ENCODE measurements around the gene HNF4A. TPM values are rescaled to one million over a fixed set of nuclear protein-coding genes. Genes with fewer than 3 reads are reported as not detected.

HNF4A gene
- total and polyA plus RNA-seq, 2 of the 4 experiments (the other 2 are of a cell fraction): not detected

GRCh38 chr20:44414346-44414714 is 58.8 kb downstream of the HNF4A start:
- no peak overlapping the region for H3K4ac ChIP-seq (ENCODE audit: low read depth, low read length)
- DNase-seq (no peak), ATAC-seq (ENCODE audit: low read depth) (no peak)
- H3K18ac ChIP-seq (ENCODE audit: low read depth, low read length): no peak overlapping the region
- no peak overlapping the region for H3K14ac ChIP-seq (replicated peaks; ENCODE audit: low read depth, low read length)
- H3K27ac ChIP-seq (ENCODE audit: insufficient read depth, low read length): no peak overlapping the region
- POLR2A ChIA-PET (ENCODE audit: unreplicated experiment): no interaction called here
- in situ Hi-C loops (cut with MboI; ENCODE audit: low sequenced_read_pairs): no loop called here
- intact Hi-C loops (cut with micrococcal nuclease): no loop called here
- no peak overlapping the region for H2BK20ac ChIP-seq (ENCODE audit: low read depth, low read length)
- TF ChIP-seq, protein P1, sequence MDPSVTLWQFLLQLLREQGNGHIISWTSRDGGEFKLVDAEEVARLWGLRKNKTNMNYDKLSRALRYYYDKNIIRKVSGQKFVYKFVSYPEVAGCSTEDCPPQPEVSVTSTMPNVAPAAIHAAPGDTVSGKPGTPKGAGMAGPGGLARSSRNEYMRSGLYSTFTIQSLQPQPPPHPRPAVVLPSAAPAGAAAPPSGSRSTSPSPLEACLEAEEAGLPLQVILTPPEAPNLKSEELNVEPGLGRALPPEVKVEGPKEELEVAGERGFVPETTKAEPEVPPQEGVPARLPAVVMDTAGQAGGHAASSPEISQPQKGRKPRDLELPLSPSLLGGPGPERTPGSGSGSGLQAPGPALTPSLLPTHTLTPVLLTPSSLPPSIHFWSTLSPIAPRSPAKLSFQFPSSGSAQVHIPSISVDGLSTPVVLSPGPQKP (IDR thresholded peaks at IDR 0.05; ENCODE audit: borderline replicate concordance, low read depth, low read length): no peak
- TF ChIP-seq CHD1 (IDR thresholded peaks at IDR 0.05; ENCODE audit: low read depth, low read length) (no peak), RCOR1 (IDR thresholded peaks at IDR 0.05; ENCODE audit: insufficient replicate concordance, low read length) (no peak), BHLHE40 (IDR thresholded peaks at IDR 0.05; ENCODE audit: low read depth, low read length) (no peak), CEBPB (IDR thresholded peaks at IDR 0.05; ENCODE audit: low read depth, low read length) (no peak)
- no peak overlapping the region for H4K91ac ChIP-seq (ENCODE audit: insufficient read depth, low read depth, low read length)
- H3K9me1 ChIP-seq (ENCODE audit: insufficient read depth, low read length): no peaks in the 10 kb centered on the region
- H3K56ac ChIP-seq (ENCODE audit: extremely low read depth, insufficient read depth, low read length): no peak overlapping the region
- H3K9me3 ChIP-seq (ENCODE audit: control insufficient read depth, insufficient read depth, low read length): no peaks in the 10 kb centered on the region
- H2AFZ ChIP-seq (replicated peaks; ENCODE audit: low read length, poor library complexity): no peak overlapping the region
- no peaks in the 10 kb centered on the region for H3K36me3 ChIP-seq (ENCODE audit: control insufficient read depth, insufficient read depth, low read length)
- H3K27me3 ChIP-seq (ENCODE audit: control insufficient read depth, insufficient read depth, low read length): peaks cover 66% of the 10 kb centered on the region
- no peak overlapping the region for H2BK120ac ChIP-seq (ENCODE audit: low read depth, low read length)
- H3K4me3 ChIP-seq (ENCODE audit: insufficient read depth, low read depth, low read length): no peak overlapping the region
- no peak overlapping the region for H2AK9ac ChIP-seq (replicated peaks; ENCODE audit: low read depth, low read length, poor library complexity)
- no TSS peak for BruUV-seq (replicated peaks)
- CTCF ChIA-PET: no interaction called here
- no peak overlapping the region for H3K23ac ChIP-seq (ENCODE audit: low read depth, low read length)
- no peak overlapping the region for H2BK5ac ChIP-seq (ENCODE audit: low read depth, low read length, poor library complexity, severe bottlenecking)
- no peaks in the 10 kb centered on the region for H3K79me1 ChIP-seq (ENCODE audit: low read depth in 1 of 2, low read length in 2 of 2)
- H2BK15ac ChIP-seq (ENCODE audit: low read depth, low read length): no peak overlapping the region
- no peak overlapping the region for H4K5ac ChIP-seq (ENCODE audit: low read depth, low read length)
- no peak overlapping the region for H4K8ac ChIP-seq (ENCODE audit: low read depth in 2 of 2, low read length in 2 of 2)
- H4K20me1 ChIP-seq (ENCODE audit: insufficient read depth, low read length): no peaks in the 10 kb centered on the region
- H3K9ac ChIP-seq (ENCODE audit: low read depth, low read length): no peak overlapping the region
- dilution Hi-C loops (cut with HindIII; ENCODE audit: low sequenced_read_pairs, unreplicated experiment): no loop called here
- 89% methylated on average over 8 of the region's 16 CpGs; no CpG with 5 or more reads in 1 of the 2 experiments for WGBS, 2 experiments (ENCODE audit: extremely low coverage in 2 of 2, insufficient read length in 1 of 2)
- no peak overlapping the region for H2AK5ac ChIP-seq (ENCODE audit: low read depth, low read length)
- H3K4me2 ChIP-seq (ENCODE audit: low read depth, low read length): no peak overlapping the region
- H3K4me1 ChIP-seq (ENCODE audit: control insufficient read depth, insufficient read depth, low read length): no peaks in the 10 kb centered on the region
